ENCODE results near the gene PCYOX1L. TPM values are rescaled to one million over a fixed set of nuclear protein-coding genes. Genes with fewer than 3 reads are reported as not detected.

Gene PCYOX1L
- total RNA-seq, 4 donors from 2014 or later: 2.5 to 4.7 (median 3.8) TPM

GRCh38 chr5:149404746-149405549, 47.1 kb downstream of the PCYOX1L start:
- 33 to 37% methylated on average over 6 to 10 of the region's 17 CpGs for WGBS, 2 donors (ENCODE audit: low coverage in 1 of 2)
- Histone ChIP-seq H3K36me3 (peaks cover 7 to 21% of the 10 kb centered on the region in 2 donors), H3K4me3 (peak overlapping the region in 1 of 2 donors; percentile 74), H3K4me1 (peaks cover 0 to 55% (median 8%) of the 10 kb centered on the region in 3 donors), H3K27me3 (no peaks in the 10 kb centered on the region), H3K27ac (peak overlapping the region; percentile 85 to 95 (median 94)), H3K9me3 (no peaks in the 10 kb centered on the region)
- no peak for ATAC-seq
- TF ChIP-seq POLR2A (IDR thresholded peaks at IDR 0.05) (no peak), POLR2AphosphoS5 (IDR thresholded peaks at IDR 0.05) (peak; percentile 19)

GRCh38 chr5:149405550-149406202, 47.8 kb downstream of the PCYOX1L start:
- peak overlapping the region; percentile 29 to 74 for H3K4me3 ChIP-seq
- no peak for ATAC-seq
- peak overlapping the region; percentile 85 to 95 (median 94) for H3K27ac ChIP-seq
- peaks cover 0 to 48% (median 8%) of the 10 kb centered on the region in 3 donors for H3K4me1 ChIP-seq
- H3K9me3 ChIP-seq: no peaks in the 10 kb centered on the region
- 50 to 57% methylated on average over 9 of the region's 16 CpGs for WGBS, 2 donors (ENCODE audit: low coverage in 1 of 2)
- H3K27me3 ChIP-seq: no peaks in the 10 kb centered on the region
- TF ChIP-seq EP300 (IDR thresholded peaks at IDR 0.05): no peak
- TF ChIP-seq POLR2A (IDR thresholded peaks at IDR 0.05): no peak
- TF ChIP-seq POLR2AphosphoS5 (IDR thresholded peaks at IDR 0.05): no peak
- no peak for TF ChIP-seq CTCF (IDR thresholded peaks at IDR 0.05)
- peaks cover 9 to 28% of the 10 kb centered on the region in 2 donors for H3K36me3 ChIP-seq

- Histone ChIP-seq H3K36me3 (peaks cover 12 to 35% of the 10 kb centered on the region in 2 donors), H3K27ac (peak overlapping the region; percentile 93 to 100 (median 95)), H3K4me3 (peak overlapping the region; percentile 74 to 84), H3K9me3 (no peaks in the 10 kb centered on the region), H3K4me1 (peaks cover 0 to 40% (median 8%) of the 10 kb centered on the region in 3 donors), H3K27me3 (no peaks in the 10 kb centered on the region)
- TF ChIP-seq EP300 (IDR thresholded peaks at IDR 0.05) (no peak), POLR2A (IDR thresholded peaks at IDR 0.05) (peak; percentile 98 to 99), POLR2AphosphoS5 (IDR thresholded peaks at IDR 0.05) (peak; percentile 99), CTCF (IDR thresholded peaks at IDR 0.05) (peak in 3 of 4 experiments; percentile 32 to 42 (median 36))
- ATAC-seq: peak; percentile 90
- WGBS, 2 donors (ENCODE audit: low coverage in 1 of 2): 0 to 40% methylated on average over 1 to 2 of the region's 9 CpGs
Measured at GRCh38 chr5:149406203-149406978, 48.5 kb downstream of the PCYOX1L start.

- Histone ChIP-seq H3K4me3 (peak overlapping the region; percentile 74 to 84), H3K27ac (peak overlapping the region; percentile 93 to 100 (median 95)), H3K36me3 (peaks cover 12 to 41% of the 10 kb centered on the region in 2 donors), H3K27me3 (no peaks in the 10 kb centered on the region), H3K9me3 (no peaks in the 10 kb centered on the region), H3K4me1 (peaks cover 0 to 38% (median 8%) of the 10 kb centered on the region in 3 donors)
- WGBS, 2 donors (ENCODE audit: low coverage in 1 of 2): 25% methylated on average over 3 of the region's 4 CpGs; no CpG with 5 or more reads in 1 of the 2 donors
- TF ChIP-seq POLR2AphosphoS5 (IDR thresholded peaks at IDR 0.05) (no peak), CTCF (IDR thresholded peaks at IDR 0.05) (no peak), EP300 (IDR thresholded peaks at IDR 0.05) (no peak), POLR2A (IDR thresholded peaks at IDR 0.05) (peak; percentile 36 to 69)
- no peak for ATAC-seq
Measured at GRCh38 chr5:149406979-149407306, 49.1 kb downstream of the PCYOX1L start.
